ENCODE data around the gene BPHL.

GRCh38 chr6:3164388-3164787, 45.9 kb downstream of the BPHL start:
- no peak for TF ChIP-seq GATA3 (IDR thresholded peaks at IDR 0.05; ENCODE audit: low read depth, low read length)
- no peak for TF ChIP-seq GATA2 (IDR thresholded peaks at IDR 0.05; ENCODE audit: low read depth, low read length)
